GM19438 (cell line): ENCODE data around the gene IL12A.

Source experiments
- ATAC-seq: cut with Tn5 transposase; IDR thresholded peaks from one replicate; pipeline ENCODE4 v1.9.1; 2021; ENCODE audit warnings: low read depth; ENCODE audit not compliant: unreplicated experiment

IL12A gene

DNA sequence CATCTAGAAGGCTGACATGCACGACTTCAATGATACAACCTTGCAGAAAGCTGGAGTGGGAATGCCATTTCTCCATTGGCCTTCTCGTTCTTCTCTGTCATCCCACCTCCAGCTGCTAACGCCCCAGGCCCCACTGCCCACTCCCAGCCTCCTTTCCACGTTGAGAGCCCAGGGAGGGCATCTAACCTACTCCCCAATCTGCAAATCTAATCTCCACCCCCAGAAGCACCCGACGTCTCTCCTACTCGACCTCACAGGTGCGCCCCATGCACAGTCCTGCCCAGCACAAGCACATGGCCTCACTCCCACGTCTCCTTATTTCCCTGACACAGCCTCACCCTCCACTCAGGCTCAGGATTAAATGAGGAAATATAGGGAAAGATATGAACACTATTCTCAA lies 33.4 kb downstream of the IL12A start:
- no peak for ATAC-seq

DNA sequence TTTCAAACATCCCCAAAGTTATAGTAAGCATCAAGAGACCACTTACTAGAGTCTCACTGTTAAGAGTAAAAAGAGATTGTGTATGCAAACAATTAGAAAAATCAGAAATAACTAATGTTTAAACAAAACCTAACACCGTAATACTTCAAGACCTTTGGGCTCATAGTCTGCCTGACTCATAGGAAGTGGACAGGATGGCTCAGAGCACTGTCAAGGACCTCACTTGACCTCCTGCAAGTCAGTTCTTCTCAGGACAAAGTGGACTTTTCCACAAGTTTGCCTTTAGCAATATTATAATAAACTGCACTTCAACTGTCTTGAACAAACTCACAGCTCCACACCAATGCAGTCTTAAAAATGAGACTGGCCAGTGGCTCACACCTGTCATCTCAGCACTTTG lies 34.8 kb downstream of the IL12A start:
- no peak for ATAC-seq

DNA sequence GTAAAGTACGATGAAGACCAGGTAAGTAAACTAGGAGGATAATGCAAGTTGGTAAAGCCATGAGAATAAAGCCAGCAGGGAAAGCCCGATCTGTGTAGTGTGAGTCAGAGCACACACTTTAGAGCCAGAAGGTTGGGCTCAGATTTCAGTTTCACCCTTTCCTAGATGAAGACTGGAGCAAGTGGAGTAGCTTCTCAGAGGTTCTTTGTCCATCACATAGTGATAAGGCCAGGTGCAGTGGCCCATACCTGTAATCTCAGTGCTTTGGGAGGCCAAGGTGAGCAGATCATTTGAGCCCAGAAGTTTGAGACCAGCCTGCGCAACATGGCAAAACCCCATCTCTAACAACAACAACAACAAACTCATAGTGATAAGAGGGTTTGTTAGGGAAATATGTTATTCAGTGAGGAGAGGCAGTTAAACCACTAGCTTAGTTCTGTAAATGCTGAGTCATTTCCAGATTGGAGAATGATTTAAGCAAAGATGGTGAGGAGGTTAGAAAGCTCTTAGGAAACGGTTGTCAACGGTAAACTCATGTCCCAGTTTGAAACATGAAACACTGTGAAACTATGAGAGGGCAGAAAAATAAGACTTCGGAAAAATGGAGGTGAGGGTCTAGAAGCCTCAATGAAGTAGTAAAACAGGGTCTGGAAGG lies 39.0 kb downstream of the IL12A start:
- peak; percentile 79 for ATAC-seq

DNA sequence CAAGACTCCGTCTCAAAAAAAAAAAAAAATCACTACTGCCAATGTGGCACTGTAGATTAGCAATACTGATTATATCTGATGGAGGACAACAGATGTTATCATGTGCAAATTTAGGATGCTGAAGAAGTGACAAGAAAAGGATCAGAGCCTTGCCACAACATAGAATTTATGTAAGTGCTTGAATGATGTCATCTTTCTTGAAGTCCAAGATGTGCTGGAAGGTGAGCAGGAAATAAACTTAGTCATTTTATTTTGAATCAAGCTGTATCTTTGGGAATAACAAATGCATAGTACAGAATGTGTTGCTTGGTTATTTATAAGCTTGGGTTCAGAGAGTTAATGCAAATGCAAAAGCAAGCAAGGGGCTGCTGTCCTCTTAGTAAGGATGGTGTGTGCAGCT lies 47.1 kb downstream of the IL12A start:
- no peak for ATAC-seq

DNA sequence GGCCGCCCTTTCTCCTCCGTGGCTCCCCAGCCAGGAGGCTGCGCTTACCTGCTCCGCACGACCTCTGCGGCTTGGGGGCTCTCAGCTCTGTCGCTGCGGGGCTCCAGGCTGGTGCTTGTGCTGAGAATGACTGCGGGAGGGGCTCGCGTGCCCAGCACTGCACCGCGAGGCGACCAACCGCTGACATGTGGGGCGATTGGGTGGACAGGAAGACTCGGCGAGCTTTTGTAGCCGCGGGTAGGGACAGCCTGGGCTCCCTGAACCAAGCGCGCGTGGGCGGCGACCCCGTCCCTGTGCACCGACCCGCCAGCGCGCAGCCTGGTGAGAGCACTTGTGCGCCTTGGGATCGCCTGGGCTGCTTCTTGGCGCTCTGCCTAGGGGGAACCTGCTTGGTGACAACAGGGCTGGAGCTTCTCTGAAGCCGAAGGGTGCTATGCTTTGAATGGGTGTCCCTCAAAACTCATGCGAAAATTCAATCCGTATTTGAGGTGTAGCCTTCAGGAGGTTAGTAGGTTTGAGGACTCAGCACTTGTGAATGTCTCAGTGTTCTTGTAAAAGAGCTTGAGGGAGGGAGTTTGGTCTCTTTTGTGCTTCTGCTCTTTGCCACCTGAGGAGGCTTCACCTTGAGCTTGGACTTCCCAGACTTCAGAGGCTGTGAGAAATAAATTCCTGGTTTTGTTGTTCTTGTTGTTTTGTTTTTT lies 50.4 kb downstream of the IL12A start:
- no peak for ATAC-seq

DNA sequence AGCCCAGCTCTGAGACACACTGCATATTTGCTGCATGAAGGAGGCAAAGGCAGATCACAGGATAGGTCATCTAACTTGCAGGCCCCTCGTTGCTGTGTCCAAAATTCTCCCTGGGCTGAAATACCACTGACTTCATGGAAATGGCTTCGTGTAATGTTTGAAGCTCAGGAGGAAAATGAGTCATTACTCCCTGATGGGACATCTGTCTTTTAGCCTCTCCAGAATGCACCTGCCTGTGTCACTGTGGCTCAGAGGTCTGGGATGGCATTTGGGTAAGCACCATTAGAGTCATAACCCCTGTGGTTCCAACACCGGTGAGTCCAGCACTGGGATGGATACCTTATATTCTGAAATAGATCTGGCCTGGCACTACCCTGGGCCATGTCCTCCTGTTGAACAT lies 51.5 kb downstream of the IL12A start:
- no peak for ATAC-seq

DNA sequence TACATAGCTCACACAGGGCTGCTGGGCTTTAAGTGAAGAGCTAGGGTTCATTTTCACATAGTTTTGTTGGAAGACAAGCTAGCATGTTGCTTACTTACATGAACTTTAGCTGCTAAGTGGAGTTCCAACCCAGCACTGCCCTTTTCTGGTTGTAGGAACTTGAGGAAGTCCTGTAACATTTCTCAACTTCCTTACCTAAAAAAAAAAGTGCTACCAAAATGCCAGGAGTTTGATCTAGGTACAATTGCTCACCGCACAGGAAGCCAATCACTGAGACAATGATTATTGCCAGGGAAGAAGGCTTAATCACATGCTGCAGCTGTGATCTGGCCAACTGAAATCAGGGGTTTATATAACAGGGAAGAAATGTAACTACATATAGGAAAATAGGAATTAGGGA lies 52.8 kb downstream of the IL12A start:
- ATAC-seq = no peak

DNA sequence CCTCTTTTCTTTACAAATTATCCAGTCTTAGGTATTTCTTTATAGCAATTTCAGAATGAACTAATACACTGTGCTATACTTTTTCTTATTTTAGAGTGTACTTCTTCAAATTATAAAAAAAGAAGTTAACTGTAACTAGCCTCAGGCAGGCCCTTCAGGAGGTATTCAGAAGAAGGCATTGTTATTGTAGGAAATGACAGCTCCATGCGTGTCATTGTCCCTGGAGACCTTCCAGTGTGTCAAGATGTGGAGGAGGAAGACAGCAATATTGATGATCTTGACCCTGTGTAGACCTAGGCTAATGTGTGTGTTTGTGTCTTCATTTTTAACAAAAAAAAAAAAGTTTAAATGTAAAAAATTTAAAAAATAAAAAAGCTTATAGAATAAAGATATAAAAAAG lies 55.5 kb downstream of the IL12A start:
- no peak for ATAC-seq
